ENCODE data around the gene FCRL3. TPM values are rescaled to one million over a fixed set of nuclear protein-coding genes. Genes with fewer than 3 reads are reported as not detected.

The FCRL3 gene
- total RNA-seq, 1 donor from 2014 or later, result under 0.01 TPM

DNA sequence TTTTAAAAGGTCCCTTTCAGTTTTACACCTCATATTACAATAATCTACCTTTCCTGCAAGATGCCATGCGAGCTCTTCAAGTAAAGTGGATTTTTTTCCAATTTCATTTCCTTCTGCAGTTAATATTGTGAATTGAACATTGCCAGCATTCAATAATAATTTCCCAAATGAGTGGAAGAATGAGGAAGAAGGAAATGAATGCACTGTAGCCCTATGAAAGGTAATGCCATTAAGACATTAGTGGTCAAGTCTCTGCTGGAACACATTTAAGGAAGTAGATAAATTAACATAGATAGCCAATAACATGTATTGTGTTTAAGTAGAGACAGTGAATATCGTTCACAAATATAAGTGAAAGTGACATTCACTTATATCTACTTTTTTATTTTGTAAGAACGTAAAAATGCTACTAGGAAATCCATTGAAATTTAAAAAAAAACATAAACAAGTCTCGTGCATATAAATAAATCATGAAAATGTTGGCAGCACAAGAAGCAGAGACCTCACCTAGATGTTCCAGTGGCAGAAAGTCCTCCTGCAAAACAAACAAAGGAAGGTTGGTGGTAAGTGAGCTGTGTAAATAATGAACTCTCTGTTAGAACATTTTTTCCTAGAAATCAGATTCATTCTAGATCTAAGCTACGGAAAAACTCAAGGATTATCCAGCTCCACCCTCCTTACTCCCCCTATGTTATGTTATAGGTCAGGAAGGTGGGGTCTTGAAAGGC is 17.7 kb downstream of the FCRL3 start:
- FAIRE-seq, result no peak
- no peak for DNase-seq (ENCODE audit: low spot score in 2 of 2)

GRCh38 chr1:157678721-157679120 is 21.8 kb downstream of the FCRL3 start:
- FAIRE-seq (no peak), DNase-seq (ENCODE audit: low spot score in 2 of 2) (no peak)

DNA sequence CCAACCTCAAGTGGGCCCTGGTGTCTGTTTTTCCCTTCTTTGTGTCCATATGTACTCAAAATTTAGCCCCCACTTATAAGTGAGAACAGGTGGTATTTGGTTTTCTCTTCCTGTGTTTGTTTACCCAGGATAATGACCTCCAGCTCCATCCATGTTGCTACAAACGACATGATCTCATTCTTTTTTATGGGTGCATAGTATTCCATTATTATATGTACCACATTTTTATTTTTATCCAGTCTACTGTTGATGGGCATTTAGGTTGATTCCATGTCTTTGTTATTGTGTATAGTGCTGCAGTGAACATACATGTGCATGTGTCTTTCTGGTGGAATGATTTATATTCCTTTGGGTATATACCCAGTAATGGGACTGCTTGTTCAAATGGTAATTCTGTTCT is 27.6 kb downstream of the FCRL3 start:
- no peak for DNase-seq (ENCODE audit: low spot score in 2 of 2)
- no peak for FAIRE-seq

DNA sequence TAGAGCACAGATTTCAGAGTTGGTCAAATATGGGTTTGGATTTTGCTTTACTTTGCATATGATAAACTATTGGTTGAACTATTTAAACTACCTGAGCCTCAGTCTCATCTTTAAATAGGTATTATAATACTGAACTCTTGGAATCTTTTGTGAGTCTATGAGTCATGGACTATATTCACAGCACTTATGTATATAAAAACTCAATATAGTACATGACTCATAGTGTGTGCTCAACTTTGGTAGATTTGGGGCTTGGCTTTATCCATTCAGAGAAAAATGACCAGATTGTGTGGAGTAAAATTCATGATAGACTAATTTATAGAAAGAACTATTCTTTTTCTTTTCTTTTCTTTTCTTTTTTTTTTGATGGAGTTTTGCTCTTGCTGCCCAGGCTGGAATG is 28.7 kb downstream of the FCRL3 start:
- peak in 1 of 2 donors; percentile 7 for DNase-seq (ENCODE audit: low spot score in 2 of 2)
- no peak for FAIRE-seq

- no peak for FAIRE-seq
- DNase-seq (ENCODE audit: low spot score in 2 of 2), result no peak
Observed at GRCh38 chr1:157659576-157660247, 40.9 kb downstream of the FCRL3 start.

DNA sequence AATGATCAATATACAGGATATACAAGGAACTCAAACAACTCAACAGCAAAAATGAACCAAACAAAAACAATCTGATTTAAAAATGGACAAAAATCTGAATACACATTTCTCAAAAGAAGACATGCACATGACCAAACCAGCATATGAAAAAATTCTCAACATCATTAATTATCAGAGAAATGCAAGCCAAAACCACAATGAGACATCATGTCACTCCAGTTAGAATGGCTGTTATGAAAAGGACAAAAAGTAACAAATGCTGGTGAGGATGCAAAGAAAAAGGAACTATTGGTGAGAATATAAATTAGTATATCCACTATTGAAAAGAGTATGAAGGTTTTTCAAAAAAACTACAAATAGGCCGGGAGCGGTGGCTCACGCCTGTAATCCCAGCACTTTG is 42.0 kb downstream of the FCRL3 start:
- no peak for FAIRE-seq
- DNase-seq (ENCODE audit: low spot score in 2 of 2), result no peak

DNA sequence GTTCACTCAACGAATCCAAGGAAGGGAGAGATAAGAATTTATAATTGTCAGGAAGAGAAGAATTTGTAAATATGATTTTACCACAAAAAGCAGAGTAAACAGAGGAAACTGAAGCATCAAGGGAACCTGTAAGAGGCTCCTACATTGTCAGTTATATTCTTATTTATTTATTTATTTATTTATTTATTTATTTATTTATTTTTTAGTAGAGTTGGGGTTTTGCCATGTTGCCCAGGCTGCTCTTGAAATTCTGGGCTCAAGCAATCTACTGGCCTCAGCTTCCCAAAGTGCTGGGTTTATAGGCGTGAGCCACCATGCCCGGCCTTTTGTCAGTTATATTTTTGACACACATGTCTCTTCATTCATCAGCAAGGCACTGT is 47.1 kb downstream of the FCRL3 start:
- FAIRE-seq, result no peak
- no peak for DNase-seq (ENCODE audit: low spot score in 2 of 2)

DNA sequence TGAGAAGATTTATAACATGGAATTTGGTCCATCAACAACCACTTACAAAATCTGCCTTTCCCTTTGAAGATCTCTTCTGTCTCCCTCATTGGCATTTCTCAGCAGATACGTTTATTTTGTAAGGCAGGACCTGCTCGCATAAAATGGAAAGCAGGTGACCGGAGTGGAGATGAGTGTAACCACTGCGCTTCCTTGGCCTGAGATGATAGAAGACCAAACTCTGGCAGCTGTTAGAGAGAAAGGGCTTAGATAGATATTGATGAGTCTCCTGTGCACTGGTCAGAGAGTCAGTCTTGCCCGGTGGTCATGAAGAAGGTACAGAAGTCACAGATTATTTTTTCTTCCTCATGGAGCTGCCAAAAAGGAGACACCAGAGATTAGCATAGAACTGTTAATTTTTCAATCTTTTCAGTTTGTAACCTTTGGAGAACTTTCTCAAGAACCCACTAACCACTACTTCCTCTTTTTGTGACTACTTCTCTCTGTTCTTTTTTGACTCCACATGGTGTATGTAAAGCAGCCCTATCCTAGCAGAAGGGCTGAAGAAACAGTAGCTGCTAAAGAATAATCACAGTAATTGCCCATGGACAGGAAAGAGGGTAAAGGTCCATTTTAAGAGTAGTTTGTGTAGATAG is 47.6 kb downstream of the FCRL3 start:
- DNase-seq (ENCODE audit: low spot score in 2 of 2), result no peak
- no peak for FAIRE-seq

DNA sequence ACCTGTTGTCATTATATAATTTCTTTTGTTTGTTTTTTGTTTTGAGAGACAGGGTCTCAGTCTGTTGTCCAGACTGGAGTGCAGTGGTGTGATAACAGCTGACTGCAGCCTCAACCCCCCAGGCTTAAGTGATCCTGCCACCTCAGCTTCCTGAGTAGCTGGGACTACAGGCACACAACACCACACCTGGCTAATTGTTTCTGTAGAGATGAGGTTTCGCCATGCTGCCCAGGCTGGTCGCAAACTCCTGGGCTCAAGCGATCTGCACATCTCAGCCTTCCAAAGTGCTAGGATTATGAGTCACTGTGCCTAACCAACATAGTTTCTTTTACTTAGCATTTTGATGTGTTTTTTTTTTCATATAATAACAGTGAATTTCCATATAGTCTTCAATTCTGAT is 52.3 kb downstream of the FCRL3 start:
- DNase-seq (ENCODE audit: low spot score in 2 of 2), result no peak
- no peak for FAIRE-seq

- FAIRE-seq (no peak), DNase-seq (ENCODE audit: low spot score in 2 of 2) (no peak)
Observed at GRCh38 chr1:157646144-157646543, 54.4 kb downstream of the FCRL3 start.

- DNase-seq (ENCODE audit: low spot score in 2 of 2) (no peak), FAIRE-seq (no peak)
Observed at GRCh38 chr1:157641177-157641576, 59.4 kb downstream of the FCRL3 start.

DNA sequence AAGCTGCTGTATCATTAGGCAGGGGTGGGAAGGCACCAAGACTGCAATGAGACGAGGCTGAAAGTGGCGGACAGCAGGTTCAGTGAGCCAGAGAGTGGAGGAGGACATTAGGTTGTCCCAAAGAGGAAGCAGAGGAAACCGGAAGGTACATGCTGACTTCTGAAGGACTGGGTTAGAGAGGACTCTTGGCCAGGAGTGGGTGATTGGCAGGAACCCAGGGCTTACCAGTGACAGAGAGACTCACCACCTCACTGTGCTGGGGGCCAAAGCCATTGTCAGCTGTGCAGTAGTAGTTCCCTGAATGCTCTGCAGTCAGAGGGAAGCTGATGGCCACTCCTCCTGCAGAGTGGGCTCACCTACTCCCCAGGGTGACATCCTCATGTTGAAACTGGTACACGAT is 60.8 kb downstream of the FCRL3 start:
- FAIRE-seq, result no peak

DNA sequence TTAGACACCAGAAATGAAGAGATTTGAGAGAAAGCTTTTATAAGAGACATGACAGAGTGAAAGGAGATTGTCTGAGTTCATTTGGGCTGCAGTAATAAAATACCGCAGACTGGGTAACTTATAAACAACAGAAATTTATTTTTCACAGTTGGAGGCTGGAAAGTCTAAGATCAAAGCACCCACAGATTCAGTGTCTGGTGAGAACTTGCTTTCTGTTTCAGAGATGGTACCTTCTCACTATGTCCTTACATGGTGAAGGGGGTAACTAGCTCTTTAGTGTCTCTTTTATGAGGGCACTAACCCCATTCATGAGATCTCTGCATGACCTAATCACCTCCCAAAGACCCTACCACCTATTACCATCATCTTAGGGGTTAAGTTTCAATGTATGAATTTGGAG is 71.8 kb downstream of the FCRL3 start:
- FAIRE-seq (no peak), DNase-seq (ENCODE audit: low spot score in 2 of 2) (no peak)

More for the DNA sequence above, 60.8 kb downstream of the FCRL3 start:
- DNase-seq (ENCODE audit: low spot score in 2 of 2), result no peak

Other genes with a start within 250 kb of the FCRL3 start
- not detected for gene FCRL5, start 148.3 kb downstream of the FCRL3 start, total RNA-seq
- not detected for gene FCRL4, start 102.7 kb downstream of the FCRL3 start, total RNA-seq
- not detected for gene FCRL2, start 76.4 kb upstream of the FCRL3 start, total RNA-seq
- gene FCRL1, start 119.4 kb upstream of the FCRL3 start, total RNA-seq, result not detected
- under 0.01 TPM for gene CD5L, start 141.0 kb upstream of the FCRL3 start, total RNA-seq

Measured in frontal cortex (tissue), 4 donors.